ENCODE data around the gene GBA3. TPM values are rescaled to one million over a fixed set of nuclear protein-coding genes. Genes with fewer than 3 reads are reported as not detected.
A peak's percentile ranks its signal among the peaks of the same experiment; 100 is the strongest.

Gene GBA3
- total RNA-seq, 1 experiment from 2014 or later = 0.09 TPM

GRCh38 chr4:22766068-22766467, 73.3 kb downstream of the GBA3 start (continued):
- no peak for TF ChIP-seq ZSCAN18 (CRISPR knock-in tag; IDR thresholded peaks at IDR 0.05)
- no peak for TF ChIP-seq ZNF317 (CRISPR knock-in tag; IDR thresholded peaks at IDR 0.05; ENCODE audit: borderline replicate concordance, low read depth)
- TF ChIP-seq FOXP4 (CRISPR knock-in tag; IDR thresholded peaks at IDR 0.05) = no peak
- TF ChIP-seq ZNF219 (CRISPR knock-in tag; IDR thresholded peaks at IDR 0.05; ENCODE audit: borderline replicate concordance) = no peak
- no peak for TF ChIP-seq EMX1 (CRISPR knock-in tag; IDR thresholded peaks at IDR 0.05)
- no peak for TF ChIP-seq ATF3 (CRISPR knock-in tag; conservative IDR thresholded peaks at IDR 0.05)
- TF ChIP-seq ATF6 (CRISPR knock-in tag; IDR thresholded peaks at IDR 0.05) = no peak

GRCh38 chr4:22778547-22779163, 85.9 kb downstream of the GBA3 start:
- 0 out of 2 replicates have a peak, but pooled peaks cover 3% of the 10 kb centered on the region for H3K36me3 Mint-ChIP-seq
- peak; percentile 11 for DNase-seq (ENCODE audit: low spot score)
- H3K9me3 Mint-ChIP-seq = peaks cover 26% of the 10 kb centered on the region
- ChIA-PET CTCF (no interaction called here), POLR2A (no interaction called here)
- no peak; the same call in 1 of the 2 replicates for ATAC-seq
- no peaks in the 10 kb centered on the region for H3K27me3 Mint-ChIP-seq (ENCODE audit: low read depth)
- H3K27ac Mint-ChIP-seq = no peak overlapping the region
- peaks cover 4% of the 10 kb centered on the region for H3K4me1 Mint-ChIP-seq
- no peak overlapping the region for H3K4me3 Mint-ChIP-seq
- TF ChIP-seq ZNF263 (CRISPR knock-in tag; IDR thresholded peaks at IDR 0.05; ENCODE audit: low read depth) (no peak), FOXP4 (CRISPR knock-in tag; IDR thresholded peaks at IDR 0.05) (no peak), E2F1 (CRISPR knock-in tag; IDR thresholded peaks at IDR 0.05) (no peak), ZNF423 (CRISPR knock-in tag; IDR thresholded peaks at IDR 0.05) (no peak), ATF2 (CRISPR knock-in tag; IDR thresholded peaks at IDR 0.05; ENCODE audit: borderline replicate concordance, low read depth) (no peak), USF1 (CRISPR knock-in tag; IDR thresholded peaks at IDR 0.05) (no peak), ATF6 (CRISPR knock-in tag; IDR thresholded peaks at IDR 0.05) (no peak), ZNF232 (CRISPR knock-in tag; IDR thresholded peaks at IDR 0.05) (no peak)

Data from WTC11 (cell line).